ENCODE data around the gene LEMD2. TPM values are rescaled to one million over a fixed set of nuclear protein-coding genes. Genes with fewer than 3 reads are reported as not detected.

Gene LEMD2
- total RNA-seq, 1 experiment from 2014 or later: 74.6 TPM

DNA sequence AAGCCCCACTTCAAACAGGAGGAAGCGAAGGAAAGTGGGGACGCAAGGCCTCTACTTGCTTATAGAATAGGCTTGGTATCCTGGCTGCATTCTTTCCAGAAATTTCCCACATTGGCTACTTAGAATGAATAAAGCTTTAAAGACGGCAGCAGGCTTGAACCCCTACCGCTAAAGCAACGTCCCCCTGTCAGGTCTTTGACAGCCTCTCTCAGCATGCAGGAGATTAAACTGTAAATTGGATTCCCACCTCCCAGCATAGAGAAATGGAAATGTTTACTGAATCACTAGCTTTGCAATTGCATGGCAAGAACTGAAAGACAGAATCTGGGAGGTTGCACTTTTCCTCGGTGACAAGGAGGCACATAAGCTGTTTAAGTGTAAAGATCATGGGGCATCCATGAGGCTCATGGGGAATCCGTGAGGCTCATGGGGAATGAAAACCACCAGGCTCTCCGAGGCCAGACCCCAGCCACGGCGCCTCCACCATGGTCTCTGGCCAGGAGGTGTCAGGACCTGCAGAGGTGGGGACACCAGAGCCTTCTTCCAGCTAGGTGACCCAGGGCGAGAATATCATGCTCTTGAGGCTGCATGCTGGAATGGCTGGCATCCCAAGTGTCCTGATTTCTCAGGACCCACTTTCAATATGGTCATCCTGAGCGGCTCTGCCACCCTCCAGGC lies 10.3 kb downstream of the LEMD2 start:
- no peaks in the 10 kb centered on the region for H3K27me3 ChIP-seq (ENCODE audit: control insufficient read depth, insufficient read depth, low read length)
- H3K4me3 ChIP-seq (ENCODE audit: insufficient read depth, low read depth, low read length): no peak overlapping the region
- DNase-seq: no peak
- H3K36me3 ChIP-seq (replicated peaks; ENCODE audit: control insufficient read depth, insufficient read depth, low read length): peaks cover 55% of the 10 kb centered on the region

DNA sequence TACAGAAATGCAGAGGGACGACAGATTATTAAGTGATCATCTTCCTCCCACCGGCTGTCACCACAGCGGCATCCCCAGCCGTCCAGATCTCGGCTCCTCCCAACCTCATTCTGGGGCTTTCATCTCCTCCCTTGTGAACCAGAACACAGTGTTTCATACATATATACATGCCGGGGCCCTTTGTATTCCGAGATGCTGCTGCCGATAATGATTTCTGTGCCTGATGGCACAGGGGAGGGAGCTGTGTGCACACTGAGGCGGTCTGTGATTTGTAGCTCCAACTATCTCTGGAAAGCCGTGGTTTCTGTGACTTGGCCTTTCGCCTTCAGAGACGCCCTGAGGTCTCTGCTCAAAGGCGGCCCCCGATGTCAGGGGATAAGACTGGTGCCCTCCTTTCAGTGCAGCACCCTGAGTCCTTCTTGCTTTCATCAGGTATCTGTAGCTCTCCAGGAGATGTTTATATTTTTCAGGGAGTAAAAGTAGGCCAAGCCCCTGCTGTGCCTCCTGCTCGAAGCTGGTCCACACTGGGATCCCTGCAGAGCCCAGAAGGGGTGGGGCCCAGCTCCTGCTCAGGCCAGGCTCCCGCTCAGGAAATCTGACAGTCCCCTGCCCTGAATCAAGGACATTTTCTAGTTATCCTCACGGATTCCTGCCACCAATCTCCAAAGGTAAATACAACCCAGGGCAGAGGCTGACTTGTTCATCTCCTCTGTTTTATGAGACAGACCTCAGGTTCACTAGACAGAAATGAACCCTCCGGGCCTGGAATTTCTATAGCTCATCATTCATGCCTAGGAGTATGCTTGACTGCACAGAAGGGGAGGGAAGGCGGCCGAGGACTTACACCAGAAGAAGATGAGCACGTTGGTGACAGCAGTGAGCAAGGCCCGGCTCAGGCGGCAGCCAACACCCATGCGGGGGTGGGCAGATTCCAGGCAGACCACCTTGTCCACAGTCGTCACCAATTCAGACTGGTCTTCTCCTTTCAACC lies 11.2 kb downstream of the LEMD2 start:
- no peak for DNase-seq
- H3K27me3 ChIP-seq (ENCODE audit: control insufficient read depth, insufficient read depth, low read length): no peaks in the 10 kb centered on the region
- no peak overlapping the region for H3K4me3 ChIP-seq (ENCODE audit: insufficient read depth, low read depth, low read length)
- H3K36me3 ChIP-seq (replicated peaks; ENCODE audit: control insufficient read depth, insufficient read depth, low read length): peaks cover 53% of the 10 kb centered on the region

DNA sequence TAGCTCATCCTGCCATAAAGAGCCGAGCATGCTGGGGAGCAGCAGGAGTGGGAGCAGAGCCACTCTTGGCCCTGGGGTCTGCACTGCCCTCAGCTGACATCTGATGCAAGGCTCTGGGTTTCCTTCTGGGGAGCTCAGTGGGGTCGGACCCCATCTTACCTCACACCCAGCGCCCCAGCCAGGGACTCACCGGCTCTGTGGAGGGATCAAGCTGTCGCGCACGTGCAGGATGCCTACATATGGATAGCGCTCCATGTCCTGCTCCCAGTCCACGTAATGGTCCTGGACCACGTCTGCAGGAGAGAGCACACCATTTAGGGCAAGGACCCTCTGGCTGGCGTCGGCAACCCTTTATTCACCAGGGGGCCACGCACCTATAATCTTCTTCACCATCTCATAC lies 12.2 kb downstream of the LEMD2 start:
- H3K27me3 ChIP-seq (ENCODE audit: control insufficient read depth, insufficient read depth, low read length): no peaks in the 10 kb centered on the region
- H3K36me3 ChIP-seq (replicated peaks; ENCODE audit: control insufficient read depth, insufficient read depth, low read length): peaks cover 53% of the 10 kb centered on the region
- no peak for DNase-seq
- no peak overlapping the region for H3K4me3 ChIP-seq (ENCODE audit: insufficient read depth, low read depth, low read length)

DNA sequence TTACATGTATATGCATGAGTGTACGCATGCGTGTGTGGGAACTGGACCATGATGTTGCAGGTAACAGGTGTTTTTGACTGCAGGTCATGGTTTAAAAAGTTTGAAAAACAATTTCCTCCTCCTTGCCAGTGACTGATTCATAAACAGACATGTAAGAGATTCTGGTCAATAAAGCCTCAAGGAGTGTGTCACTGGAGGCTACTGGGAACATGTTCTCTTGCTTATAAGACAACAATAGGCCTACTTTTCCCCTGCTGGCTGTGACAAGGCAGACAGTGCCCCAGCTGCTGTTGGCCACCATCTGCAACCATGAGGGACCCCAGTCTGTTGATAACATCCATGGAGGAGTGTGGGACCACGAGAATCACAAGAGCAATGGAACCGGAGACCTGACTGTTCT lies 12.7 kb downstream of the LEMD2 start:
- Histone ChIP-seq H3K27me3 (ENCODE audit: control insufficient read depth, insufficient read depth, low read length) (no peaks in the 10 kb centered on the region), H3K36me3 (replicated peaks; ENCODE audit: control insufficient read depth, insufficient read depth, low read length) (peaks cover 53% of the 10 kb centered on the region), H3K4me3 (ENCODE audit: insufficient read depth, low read depth, low read length) (no peak overlapping the region)
- no peak for DNase-seq

DNA sequence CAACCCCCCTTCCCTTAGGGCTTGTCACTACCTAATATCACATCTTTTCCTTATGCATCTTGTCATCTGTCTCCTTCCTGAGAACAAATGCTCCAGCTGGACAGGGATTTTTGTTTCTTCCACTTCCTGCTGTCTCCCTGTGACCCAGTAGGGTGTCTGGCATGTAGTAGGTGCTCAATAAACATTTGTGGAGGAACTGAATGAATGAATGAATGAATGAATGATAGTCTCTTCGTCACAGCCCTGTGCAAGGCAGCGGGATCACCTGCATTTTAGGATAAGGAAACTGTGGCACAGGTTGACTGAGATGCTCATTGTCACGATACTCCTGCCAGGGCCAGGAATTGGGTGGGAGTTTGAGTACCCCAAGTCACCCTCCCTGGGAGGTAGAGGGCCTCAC lies 14.2 kb downstream of the LEMD2 start:
- no peaks in the 10 kb centered on the region for H3K27me3 ChIP-seq (ENCODE audit: control insufficient read depth, insufficient read depth, low read length)
- H3K36me3 ChIP-seq (replicated peaks; ENCODE audit: control insufficient read depth, insufficient read depth, low read length): peaks cover 47% of the 10 kb centered on the region

DNA sequence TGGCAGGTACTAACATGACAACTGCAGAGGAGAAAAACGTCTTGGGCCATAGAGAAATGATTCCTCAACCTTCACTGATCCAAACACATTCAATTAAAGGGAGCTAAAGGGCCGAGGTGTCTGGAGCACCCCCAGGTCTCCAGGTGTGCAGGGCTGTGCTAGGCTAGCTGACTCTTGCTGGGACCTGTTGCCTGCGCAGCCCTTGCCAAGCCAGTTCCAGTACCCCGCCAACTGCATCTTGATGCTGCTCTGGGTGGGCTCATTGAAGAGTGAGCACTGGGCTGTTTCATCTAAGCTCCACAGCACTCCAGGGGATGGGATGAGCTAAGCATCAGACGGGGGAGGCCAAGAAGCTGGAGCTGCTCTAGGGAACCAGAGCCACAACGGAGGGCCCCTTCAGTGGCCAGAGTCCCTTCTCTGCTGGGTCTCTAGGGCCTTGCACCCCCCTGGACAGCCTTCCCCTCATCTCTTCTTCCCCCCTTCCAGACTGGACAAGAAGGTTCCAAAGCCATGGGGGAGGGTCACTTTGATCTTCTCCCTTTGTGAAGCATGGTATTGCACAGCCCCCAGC lies 15.9 kb downstream of the LEMD2 start:
- no peaks in the 10 kb centered on the region for H3K27me3 ChIP-seq (ENCODE audit: control insufficient read depth, insufficient read depth, low read length)
- no peak overlapping the region for H3K4me3 ChIP-seq (ENCODE audit: insufficient read depth, low read depth, low read length)
- peaks cover 38% of the 10 kb centered on the region for H3K36me3 ChIP-seq (replicated peaks; ENCODE audit: control insufficient read depth, insufficient read depth, low read length)
- no peak for DNase-seq

More for the DNA sequence above, 14.2 kb downstream of the LEMD2 start:
- H3K4me3 ChIP-seq (ENCODE audit: insufficient read depth, low read depth, low read length): no peak overlapping the region
- no peak for DNase-seq

DNA sequence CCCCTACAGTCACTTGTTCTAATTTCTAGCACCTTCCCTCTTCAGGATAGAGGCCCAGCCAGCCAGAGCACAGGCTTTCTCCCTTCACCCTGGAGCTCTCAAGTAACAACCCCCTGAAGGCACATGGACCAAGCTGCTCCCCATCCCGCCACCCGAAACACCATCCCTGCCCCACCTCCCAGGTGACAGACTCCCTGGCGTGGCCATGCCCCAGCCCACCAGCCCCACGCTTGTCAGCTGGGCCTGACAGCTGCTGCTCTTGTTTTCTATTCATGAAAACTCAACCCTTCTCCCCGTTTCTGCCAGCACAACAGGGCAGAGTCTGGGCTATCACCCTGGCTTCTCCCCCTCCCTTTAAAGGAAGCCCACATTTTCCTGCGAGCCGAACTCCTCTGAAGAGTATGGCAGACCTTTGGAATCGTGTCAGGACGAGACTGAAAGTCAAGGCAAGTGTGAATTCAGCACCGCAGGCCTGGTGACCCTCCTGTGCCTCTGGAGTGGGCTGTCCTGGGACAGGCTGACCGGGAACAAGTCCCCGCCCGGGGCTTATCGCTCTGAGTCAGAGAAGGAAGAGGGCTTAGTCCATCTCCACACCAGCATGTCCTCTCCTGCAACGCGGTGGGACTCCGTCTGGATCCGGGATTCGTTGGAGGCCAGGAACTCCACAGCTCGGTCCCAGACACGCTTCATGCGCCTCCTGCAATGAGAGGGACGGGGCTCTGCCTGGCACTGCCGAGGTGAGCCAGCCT lies 16.7 kb downstream of the LEMD2 start:
- Histone ChIP-seq H3K36me3 (replicated peaks; ENCODE audit: control insufficient read depth, insufficient read depth, low read length) (peaks cover 32% of the 10 kb centered on the region), H3K27me3 (ENCODE audit: control insufficient read depth, insufficient read depth, low read length) (no peaks in the 10 kb centered on the region), H3K4me3 (ENCODE audit: insufficient read depth, low read depth, low read length) (no peak overlapping the region)
- peak; percentile 44 for DNase-seq

DNA sequence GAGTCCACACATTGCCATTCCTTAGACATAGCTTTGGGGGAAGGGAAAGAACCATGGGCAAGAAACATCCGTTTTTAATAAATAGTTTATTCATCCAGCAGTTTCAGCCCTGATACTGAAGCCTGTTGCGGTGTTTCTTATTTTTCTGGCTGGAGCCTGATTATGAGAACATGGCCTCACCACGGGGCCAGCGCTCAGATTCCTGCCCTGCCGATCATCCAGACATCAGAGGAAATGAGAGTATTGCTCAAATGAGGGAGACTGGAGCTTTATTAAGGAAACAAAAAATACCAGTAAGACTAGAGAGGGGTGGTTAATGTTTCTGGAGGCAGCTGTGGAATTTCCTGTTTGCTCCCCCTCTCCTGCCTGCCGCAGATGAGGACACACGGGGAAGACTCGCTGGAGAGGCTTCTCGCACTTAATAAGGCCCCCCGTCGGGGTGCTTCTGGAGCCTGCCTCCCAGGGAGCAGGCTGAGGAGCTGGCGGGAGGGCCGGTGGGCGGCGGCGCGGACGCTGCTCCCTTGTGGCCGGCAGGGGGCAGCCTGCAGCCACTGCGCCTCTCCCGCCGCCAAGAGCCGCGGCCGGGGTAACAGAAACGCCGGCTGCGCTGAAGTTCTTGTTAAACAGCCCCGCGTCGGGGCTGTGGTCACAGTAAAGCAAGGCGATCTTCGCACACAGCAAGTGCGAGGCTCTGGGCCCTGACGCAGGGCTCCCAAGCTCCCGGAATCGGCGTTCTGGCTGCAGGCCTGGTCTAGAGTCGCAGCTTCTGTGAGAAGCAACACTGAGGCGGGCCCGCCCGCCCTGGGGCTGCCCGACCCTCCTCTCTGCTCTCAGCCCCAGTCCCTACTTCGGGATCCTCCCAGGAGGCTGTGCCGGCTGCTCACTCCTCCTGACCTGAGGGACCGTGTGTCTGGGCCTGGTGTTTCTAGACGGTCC lies 17.5 kb downstream of the LEMD2 start:
- Histone ChIP-seq H3K36me3 (replicated peaks; ENCODE audit: control insufficient read depth, insufficient read depth, low read length) (peaks cover 26% of the 10 kb centered on the region), H3K27me3 (ENCODE audit: control insufficient read depth, insufficient read depth, low read length) (no peaks in the 10 kb centered on the region), H3K4me3 (ENCODE audit: insufficient read depth, low read depth, low read length) (no peak overlapping the region)
- peak; percentile 95 for DNase-seq

DNA sequence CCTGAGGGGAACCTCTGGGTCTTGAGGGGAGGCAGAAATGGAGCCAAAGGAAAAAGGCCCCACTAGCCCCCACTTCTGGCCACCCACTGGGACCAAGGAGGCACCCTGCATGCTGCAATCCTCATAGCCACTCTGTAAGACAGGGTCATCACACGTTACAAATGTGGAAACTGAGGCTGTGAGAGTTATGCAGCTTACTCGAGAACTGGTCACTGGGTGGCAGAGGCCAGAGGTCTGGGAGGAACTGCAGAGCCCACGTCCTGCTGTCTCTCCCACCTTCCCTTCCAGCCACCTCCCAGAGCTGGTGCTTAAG lies 18.1 kb downstream of the LEMD2 start:
- Histone ChIP-seq H3K27me3 (ENCODE audit: control insufficient read depth, insufficient read depth, low read length) (no peaks in the 10 kb centered on the region), H3K36me3 (replicated peaks; ENCODE audit: control insufficient read depth, insufficient read depth, low read length) (peaks cover 21% of the 10 kb centered on the region), H3K4me3 (ENCODE audit: insufficient read depth, low read depth, low read length) (no peak overlapping the region)
- no peak for DNase-seq

DNA sequence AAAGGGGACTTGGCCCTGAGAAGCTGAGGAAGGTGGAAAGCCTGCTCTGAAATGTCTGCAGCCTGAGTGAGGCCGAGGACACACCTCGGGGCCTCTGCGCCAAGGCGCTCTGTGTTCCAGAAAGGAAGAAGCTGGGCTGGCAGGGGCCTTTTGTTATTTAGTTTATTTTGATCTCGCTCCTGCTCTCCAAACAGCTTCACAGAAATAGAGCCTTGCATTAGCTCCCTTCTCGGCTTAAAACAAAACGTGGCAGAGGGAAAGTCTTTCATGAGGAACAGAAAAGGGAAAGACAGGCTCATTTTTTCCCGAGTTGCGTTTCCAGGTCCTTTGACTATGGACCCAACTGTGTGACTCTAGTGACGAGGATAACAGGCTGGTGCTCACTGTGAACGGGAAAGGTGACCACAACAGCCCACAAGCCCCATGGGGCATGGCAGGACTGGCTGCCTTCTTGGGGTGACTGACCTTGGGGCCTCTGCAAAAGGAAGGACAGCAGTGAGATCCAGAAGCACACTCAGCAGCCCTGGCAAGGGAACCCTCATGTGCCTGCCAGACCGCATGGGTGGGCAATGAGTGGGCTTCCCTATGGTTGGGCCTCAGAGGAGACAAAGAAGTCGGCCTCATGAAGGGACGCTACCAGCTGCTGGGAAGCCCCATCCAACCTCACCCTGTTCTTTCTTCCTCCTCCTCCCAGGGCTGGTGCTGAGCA lies 18.7 kb downstream of the LEMD2 start:
- Histone ChIP-seq H3K36me3 (replicated peaks; ENCODE audit: control insufficient read depth, insufficient read depth, low read length) (peaks cover 16% of the 10 kb centered on the region), H3K4me3 (ENCODE audit: insufficient read depth, low read depth, low read length) (no peak overlapping the region), H3K27me3 (ENCODE audit: control insufficient read depth, insufficient read depth, low read length) (no peaks in the 10 kb centered on the region)
- DNase-seq: peak; percentile 74

DNA sequence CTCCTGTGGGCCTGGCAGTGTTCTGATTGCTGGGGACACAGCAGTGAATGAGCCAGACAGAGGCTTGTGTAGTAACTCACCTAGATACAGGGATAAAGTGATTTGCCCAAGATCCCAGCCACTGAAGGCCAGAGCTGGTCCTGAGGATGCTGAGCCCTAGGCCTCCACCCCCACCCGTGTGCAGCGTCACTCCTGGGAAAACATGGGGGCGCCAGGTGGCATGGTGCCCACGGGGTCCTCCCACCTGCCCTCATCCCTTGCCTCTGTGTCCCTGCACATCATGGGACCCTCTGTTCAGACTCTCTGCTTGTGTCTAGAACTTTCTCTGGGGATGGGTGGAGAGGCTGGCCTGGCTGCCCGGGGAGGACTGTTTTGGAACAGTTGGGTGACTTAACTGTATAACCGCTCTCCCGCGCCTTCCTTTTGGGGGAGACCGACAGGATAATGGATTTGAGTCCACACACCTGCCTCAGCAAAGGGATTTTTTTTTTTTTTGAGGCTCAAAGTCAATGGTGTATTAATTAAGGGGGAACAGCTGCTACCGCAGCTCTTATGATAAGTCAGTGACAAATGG lies 19.6 kb downstream of the LEMD2 start:
- no peak for DNase-seq
- H3K36me3 ChIP-seq (replicated peaks; ENCODE audit: control insufficient read depth, insufficient read depth, low read length): peaks cover 11% of the 10 kb centered on the region
- no peaks in the 10 kb centered on the region for H3K27me3 ChIP-seq (ENCODE audit: control insufficient read depth, insufficient read depth, low read length)
- H3K4me3 ChIP-seq (ENCODE audit: insufficient read depth, low read depth, low read length): no peak overlapping the region

DNA sequence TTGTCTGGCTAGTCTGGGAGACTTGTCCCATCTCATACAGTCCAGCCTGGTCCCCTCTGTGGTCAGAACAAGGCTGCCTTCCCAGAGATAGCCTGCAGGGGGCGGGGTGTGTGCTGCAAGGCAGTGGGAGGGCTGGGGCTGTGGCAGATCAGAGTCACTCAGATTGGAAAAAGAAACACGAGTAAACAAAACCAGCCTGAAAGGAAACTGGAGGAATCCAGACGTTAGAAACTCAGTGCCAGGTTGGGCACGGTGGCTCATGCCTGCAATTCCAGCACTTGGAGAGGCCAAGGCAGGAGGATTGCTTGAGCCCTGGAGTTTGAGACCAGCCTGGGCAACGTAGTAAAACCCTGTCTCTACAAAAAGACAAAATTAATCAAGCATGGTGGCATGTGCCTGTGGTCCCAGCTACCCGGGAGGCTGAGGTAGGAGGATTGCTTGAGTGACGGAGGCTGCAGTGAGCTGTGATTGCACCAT lies 20.2 kb downstream of the LEMD2 start:
- Histone ChIP-seq H3K4me3 (ENCODE audit: insufficient read depth, low read depth, low read length) (no peak overlapping the region), H3K27me3 (ENCODE audit: control insufficient read depth, insufficient read depth, low read length) (no peaks in the 10 kb centered on the region), H3K36me3 (replicated peaks; ENCODE audit: control insufficient read depth, insufficient read depth, low read length) (peaks cover 9% of the 10 kb centered on the region)
- peak; percentile 93 for DNase-seq

All from H7 (cell line).